Calu3 (cell line): ENCODE data around the gene KDM7A. TPM values are rescaled to one million over a fixed set of nuclear protein-coding genes. Genes with fewer than 3 reads are reported as not detected.

Experiments used
- BruUV-seq: library from RNA; stranded (reverse); fragments of 400-500 nt; replicated peaks from 2 replicates; lab custom pipeline; 2021; lab: Mats Ljungman, UMichigan
- CTCF ChIA-PET: fragments of 300-600 bp; sonication (Branson Sonifier 250); formaldehyde crosslinking; loops from one replicate; lab custom pipeline; 2022; ENCODE audit warnings: antibody characterized with exemption; lab: Charles Lee
- DNase-seq: peaks from one replicate; pipeline ENCODE4 v3.0.0; 2022
- H3K27ac Mint-ChIP-seq: one replicate; pipeline ENCODE4 v1.8.0; 2022; ENCODE audit warnings: mixed read lengths; ENCODE audit not compliant: unreplicated experiment
- H3K27me3 Mint-ChIP-seq: one replicate; pipeline ENCODE4 v1.8.0; 2022; ENCODE audit warnings: mixed read lengths; ENCODE audit not compliant: unreplicated experiment
- H3K36me3 Mint-ChIP-seq: one replicate; pipeline ENCODE4 v1.8.0; 2022; ENCODE audit warnings: mild to moderate bottlenecking, moderate library complexity, mixed read lengths; ENCODE audit not compliant: insufficient read depth, unreplicated experiment
- H3K4me1 Mint-ChIP-seq: one replicate; pipeline ENCODE4 v1.8.0; 2022; ENCODE audit warnings: mild to moderate bottlenecking, low read depth, mixed read lengths; ENCODE audit not compliant: unreplicated experiment
- H3K4me3 Mint-ChIP-seq: one replicate; pipeline ENCODE4 v1.8.0; 2022; ENCODE audit warnings: mild to moderate bottlenecking, low read depth, moderate library complexity, mixed read lengths; ENCODE audit not compliant: unreplicated experiment
- H3K9me3 Mint-ChIP-seq: one replicate; pipeline ENCODE4 v1.8.0; 2022; ENCODE audit warnings: low read depth, mixed read lengths; ENCODE audit not compliant: unreplicated experiment
- intact Hi-C: fragments of 100-400 bp; cut with micrococcal nuclease; formaldehyde crosslinking; loops from one replicate; pipeline ENCODE4 v1.10.0; 2022; ENCODE audit not compliant: unreplicated experiment
- total RNA-seq: library from RNA; stranded (reverse); gene quantifications from 2 replicates; pipeline ENCODE4 v1.2.3, GENCODE V29; 2022
- TF ChIP-seq, protein P1 (sequence below): fragments of 200-600 bp; IDR thresholded peaks from one replicate; pipeline ENCODE4 v1.8.0; 2022; ENCODE audit warnings: antibody characterized with exemption; ENCODE audit not compliant: unreplicated experiment

Gene KDM7A
- total RNA-seq, 1 experiment from 2014 or later = 2.7 TPM

DNA sequence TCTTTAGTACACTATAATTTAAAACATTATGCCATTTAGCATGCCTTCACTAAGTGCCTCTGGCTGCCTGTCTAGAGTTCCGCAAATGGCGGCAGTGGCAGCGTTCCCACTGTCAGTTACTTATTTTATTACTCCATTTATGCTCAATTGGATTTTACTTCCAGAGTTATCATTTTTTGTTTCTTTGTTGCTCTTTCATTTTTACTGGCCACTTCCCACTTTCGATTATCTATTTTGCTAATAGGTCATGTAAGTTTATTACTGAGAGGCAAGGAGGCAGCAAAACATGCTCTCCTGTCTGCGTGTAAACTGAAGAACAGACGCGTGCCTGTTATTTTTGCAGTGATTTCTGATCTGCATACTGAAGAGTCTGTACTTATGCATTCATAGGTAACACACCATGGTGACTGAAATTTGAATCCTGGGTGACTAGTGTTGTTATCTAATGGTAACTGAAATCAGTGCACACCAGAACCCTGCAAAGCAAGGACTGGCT, 23.1 kb downstream of the KDM7A start:
- no peaks in the 10 kb centered on the region for H3K36me3 Mint-ChIP-seq

DNA sequence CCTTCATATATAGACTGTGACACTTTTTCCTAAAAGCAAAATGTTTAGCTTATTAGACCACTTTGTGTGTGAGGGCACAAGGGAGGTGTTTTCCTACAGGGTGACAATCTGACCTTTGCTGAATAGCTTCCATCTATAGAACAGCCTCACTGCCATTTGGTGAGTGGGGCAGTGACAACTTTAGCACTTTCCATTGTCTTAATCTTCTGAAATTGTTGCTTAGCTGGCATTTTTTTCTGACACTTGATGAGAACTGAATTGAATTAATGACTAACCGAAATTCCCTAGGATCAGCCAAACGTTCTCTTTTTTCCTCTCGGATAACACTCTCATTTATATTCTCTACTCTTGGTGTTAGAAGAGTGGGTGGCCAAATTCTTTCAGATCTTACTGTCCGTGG, 30.2 kb downstream of the KDM7A start:
- BruUV-seq = no TSS peak
- intact Hi-C loops = no loop called here
- TF ChIP-seq, protein P1, sequence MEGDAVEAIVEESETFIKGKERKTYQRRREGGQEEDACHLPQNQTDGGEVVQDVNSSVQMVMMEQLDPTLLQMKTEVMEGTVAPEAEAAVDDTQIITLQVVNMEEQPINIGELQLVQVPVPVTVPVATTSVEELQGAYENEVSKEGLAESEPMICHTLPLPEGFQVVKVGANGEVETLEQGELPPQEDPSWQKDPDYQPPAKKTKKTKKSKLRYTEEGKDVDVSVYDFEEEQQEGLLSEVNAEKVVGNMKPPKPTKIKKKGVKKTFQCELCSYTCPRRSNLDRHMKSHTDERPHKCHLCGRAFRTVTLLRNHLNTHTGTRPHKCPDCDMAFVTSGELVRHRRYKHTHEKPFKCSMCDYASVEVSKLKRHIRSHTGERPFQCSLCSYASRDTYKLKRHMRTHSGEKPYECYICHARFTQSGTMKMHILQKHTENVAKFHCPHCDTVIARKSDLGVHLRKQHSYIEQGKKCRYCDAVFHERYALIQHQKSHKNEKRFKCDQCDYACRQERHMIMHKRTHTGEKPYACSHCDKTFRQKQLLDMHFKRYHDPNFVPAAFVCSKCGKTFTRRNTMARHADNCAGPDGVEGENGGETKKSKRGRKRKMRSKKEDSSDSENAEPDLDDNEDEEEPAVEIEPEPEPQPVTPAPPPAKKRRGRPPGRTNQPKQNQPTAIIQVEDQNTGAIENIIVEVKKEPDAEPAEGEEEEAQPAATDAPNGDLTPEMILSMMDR = no peak
- Mint-ChIP-seq H3K4me3 (no peak overlapping the region), H3K9me3 (peaks cover 2% of the 10 kb centered on the region), H3K27ac (no peak overlapping the region), H3K27me3 (no peaks in the 10 kb centered on the region), H3K36me3 (no peaks in the 10 kb centered on the region), H3K4me1 (no peaks in the 10 kb centered on the region)
- CTCF ChIA-PET = no interaction called here
- no peak for DNase-seq

More for the DNA sequence above, 23.1 kb downstream of the KDM7A start:
- Mint-ChIP-seq H3K4me3 (no peak overlapping the region), H3K4me1 (no peaks in the 10 kb centered on the region), H3K27ac (no peak overlapping the region), H3K9me3 (no peaks in the 10 kb centered on the region), H3K27me3 (no peaks in the 10 kb centered on the region)
- intact Hi-C loops = no loop called here
- TF ChIP-seq, protein P1 = no peak
- no TSS peak for BruUV-seq
- CTCF ChIA-PET = interaction anchor here (0.6 kb wide), 1 partner anchor 251 kb away, joined by 4 read pairs; no protein-coding TSS in a partner anchor
- DNase-seq = no peak

DNA sequence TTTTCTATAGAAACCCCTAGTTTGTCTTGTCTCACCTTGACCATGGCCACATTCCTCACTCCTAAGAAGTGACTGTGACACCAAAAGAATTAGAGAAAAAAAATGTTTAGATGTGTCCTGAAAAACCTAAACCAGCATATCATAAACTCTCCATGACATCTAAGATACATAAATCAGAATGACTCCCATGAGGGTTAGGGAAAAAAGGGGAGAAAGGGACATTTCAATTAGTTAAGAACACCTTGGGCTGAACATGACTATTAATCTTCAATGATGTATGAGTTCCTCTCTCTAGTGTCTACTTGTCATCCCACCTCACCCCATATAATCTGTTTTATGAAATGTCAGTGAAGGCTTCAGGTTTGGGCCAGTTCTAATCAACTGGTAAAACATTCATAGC, 31.1 kb downstream of the KDM7A start:
- H3K4me1 Mint-ChIP-seq = no peaks in the 10 kb centered on the region
- no peak overlapping the region for H3K27ac Mint-ChIP-seq
- H3K27me3 Mint-ChIP-seq = no peaks in the 10 kb centered on the region
- H3K4me3 Mint-ChIP-seq = no peak overlapping the region
- BruUV-seq = no TSS peak
- TF ChIP-seq, protein P1 = no peak
- intact Hi-C loops = no loop called here
- no peaks in the 10 kb centered on the region for H3K36me3 Mint-ChIP-seq
- peaks cover 2% of the 10 kb centered on the region for H3K9me3 Mint-ChIP-seq
- DNase-seq = no peak
- CTCF ChIA-PET = no interaction called here

DNA sequence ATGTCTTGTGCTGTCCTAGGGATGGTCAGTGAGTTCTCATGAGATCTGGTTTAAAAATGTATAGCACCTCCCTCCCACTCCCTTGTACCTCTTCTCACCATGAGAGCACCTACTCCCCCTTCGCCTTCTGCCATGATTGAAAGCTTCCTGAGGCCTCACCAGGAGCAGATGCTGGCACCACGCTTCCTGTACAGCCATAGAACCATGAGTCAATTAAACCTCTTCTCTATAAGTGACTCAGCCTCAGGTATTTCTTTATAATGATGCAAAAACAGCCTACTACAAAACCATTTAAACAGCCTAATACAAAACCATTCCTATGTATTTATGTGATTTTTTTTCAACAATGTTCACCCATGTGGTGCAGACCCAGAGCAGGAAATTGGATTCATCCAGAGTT, 32.0 kb downstream of the KDM7A start:
- CTCF ChIA-PET = no interaction called here
- H3K36me3 Mint-ChIP-seq = no peaks in the 10 kb centered on the region
- H3K4me3 Mint-ChIP-seq = no peak overlapping the region
- TF ChIP-seq, protein P1 = no peak
- H3K4me1 Mint-ChIP-seq = no peaks in the 10 kb centered on the region
- H3K9me3 Mint-ChIP-seq = peaks cover 2% of the 10 kb centered on the region
- H3K27me3 Mint-ChIP-seq = no peaks in the 10 kb centered on the region
- no peak overlapping the region for H3K27ac Mint-ChIP-seq
- intact Hi-C loops = no loop called here
- no peak for DNase-seq
- BruUV-seq = no TSS peak
